Neural cell (in vitro differentiated cells): ENCODE results near the gene USE1.

Source experiments
- EP300 ChIP-seq: fragments of 450-650 bp; conservative IDR thresholded peaks from 2 replicates; pipeline ENCODE4 v1.6.1; 2014; ENCODE audit warnings: antibody characterized with exemption, mild to moderate bottlenecking, moderate library complexity; ENCODE audit not compliant: poor library complexity, severe bottlenecking
- EZH2 ChIP-seq: fragments of 200-600, 300-800 bp; shearing (Covaris generic), sonication (generic); IDR thresholded peaks from 2 replicates; pipeline ENCODE4 v1.6.1; 2014; ENCODE audit warnings: antibody characterized with exemption, low read length, borderline replicate concordance, mild to moderate bottlenecking; ENCODE audit not compliant: insufficient read depth, poor library complexity, severe bottlenecking
- POLR2AphosphoS5 ChIP-seq: IDR thresholded peaks from 2 replicates; pipeline ENCODE4 v1.6.1; 2012
- RAD21 ChIP-seq: fragments of 450-650 bp; conservative IDR thresholded peaks from 2 replicates; pipeline ENCODE4 v1.6.1; 2014; ENCODE audit warnings: antibody characterized with exemption, mild to moderate bottlenecking, moderate library complexity
- SMC3 ChIP-seq: fragments of 450-650 bp; conservative IDR thresholded peaks from 2 replicates; pipeline ENCODE4 v1.6.1; 2014; ENCODE audit warnings: antibody characterized with exemption, mild to moderate bottlenecking, moderate library complexity; ENCODE audit not compliant: poor library complexity
- TAF1 ChIP-seq: IDR thresholded peaks from 2 replicates; pipeline ENCODE4 v1.6.1; 2012; ENCODE audit warnings: low read depth
- TF ChIP-seq, protein P1 (sequence below): fragments of 450-650 bp; IDR thresholded peaks from 2 replicates; pipeline ENCODE4 v1.5.1; 2014; ENCODE audit warnings: antibody characterized with exemption, mild to moderate bottlenecking, moderate library complexity; ENCODE audit not compliant: poor library complexity, severe bottlenecking
- TF ChIP-seq, protein P2 (sequence below): IDR thresholded peaks from 2 replicates; pipeline ENCODE4 v1.6.1; 2012; ENCODE audit warnings: borderline replicate concordance

DNA sequence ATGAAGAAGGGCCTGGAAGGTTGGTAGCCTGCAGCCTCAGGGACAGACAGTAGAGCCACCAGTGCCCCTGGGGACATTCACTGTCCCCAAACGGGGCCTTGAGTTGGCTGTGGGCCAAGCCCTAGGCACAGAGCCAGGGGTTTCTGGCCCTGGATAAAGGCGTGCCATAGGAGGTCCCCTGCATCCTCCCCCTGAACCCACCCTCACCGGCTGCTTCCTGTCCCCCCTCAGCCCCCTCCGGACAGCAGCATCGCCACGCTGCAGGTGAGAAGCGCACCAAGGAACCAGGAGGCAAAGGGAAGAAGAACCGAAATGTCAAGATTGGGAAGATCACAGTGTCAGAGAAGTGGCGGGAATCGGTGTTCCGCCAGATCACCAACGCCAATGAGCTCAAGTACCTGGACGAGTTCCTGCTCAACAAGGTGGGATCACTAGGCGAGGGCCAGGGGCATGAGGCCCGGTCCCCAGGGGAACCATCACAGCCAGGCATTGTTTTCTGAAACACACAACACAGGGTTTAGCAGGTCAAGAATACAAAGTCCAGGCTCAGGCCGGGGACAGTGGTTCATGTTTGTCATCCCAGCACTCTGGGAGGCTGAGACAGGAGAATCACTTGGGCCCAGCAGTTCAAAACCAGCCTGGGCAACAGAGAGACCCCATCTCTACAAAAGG is 14.6 kb upstream of the USE1 start:
- TF ChIP-seq TAF1 (no peak), SMC3 (no peak), POLR2AphosphoS5 (no peak), EZH2 (no peak), EP300 (no peak), RAD21 (no peak)
- TF ChIP-seq, protein P1, sequence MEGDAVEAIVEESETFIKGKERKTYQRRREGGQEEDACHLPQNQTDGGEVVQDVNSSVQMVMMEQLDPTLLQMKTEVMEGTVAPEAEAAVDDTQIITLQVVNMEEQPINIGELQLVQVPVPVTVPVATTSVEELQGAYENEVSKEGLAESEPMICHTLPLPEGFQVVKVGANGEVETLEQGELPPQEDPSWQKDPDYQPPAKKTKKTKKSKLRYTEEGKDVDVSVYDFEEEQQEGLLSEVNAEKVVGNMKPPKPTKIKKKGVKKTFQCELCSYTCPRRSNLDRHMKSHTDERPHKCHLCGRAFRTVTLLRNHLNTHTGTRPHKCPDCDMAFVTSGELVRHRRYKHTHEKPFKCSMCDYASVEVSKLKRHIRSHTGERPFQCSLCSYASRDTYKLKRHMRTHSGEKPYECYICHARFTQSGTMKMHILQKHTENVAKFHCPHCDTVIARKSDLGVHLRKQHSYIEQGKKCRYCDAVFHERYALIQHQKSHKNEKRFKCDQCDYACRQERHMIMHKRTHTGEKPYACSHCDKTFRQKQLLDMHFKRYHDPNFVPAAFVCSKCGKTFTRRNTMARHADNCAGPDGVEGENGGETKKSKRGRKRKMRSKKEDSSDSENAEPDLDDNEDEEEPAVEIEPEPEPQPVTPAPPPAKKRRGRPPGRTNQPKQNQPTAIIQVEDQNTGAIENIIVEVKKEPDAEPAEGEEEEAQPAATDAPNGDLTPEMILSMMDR, result no peak
- TF ChIP-seq, protein P2, sequence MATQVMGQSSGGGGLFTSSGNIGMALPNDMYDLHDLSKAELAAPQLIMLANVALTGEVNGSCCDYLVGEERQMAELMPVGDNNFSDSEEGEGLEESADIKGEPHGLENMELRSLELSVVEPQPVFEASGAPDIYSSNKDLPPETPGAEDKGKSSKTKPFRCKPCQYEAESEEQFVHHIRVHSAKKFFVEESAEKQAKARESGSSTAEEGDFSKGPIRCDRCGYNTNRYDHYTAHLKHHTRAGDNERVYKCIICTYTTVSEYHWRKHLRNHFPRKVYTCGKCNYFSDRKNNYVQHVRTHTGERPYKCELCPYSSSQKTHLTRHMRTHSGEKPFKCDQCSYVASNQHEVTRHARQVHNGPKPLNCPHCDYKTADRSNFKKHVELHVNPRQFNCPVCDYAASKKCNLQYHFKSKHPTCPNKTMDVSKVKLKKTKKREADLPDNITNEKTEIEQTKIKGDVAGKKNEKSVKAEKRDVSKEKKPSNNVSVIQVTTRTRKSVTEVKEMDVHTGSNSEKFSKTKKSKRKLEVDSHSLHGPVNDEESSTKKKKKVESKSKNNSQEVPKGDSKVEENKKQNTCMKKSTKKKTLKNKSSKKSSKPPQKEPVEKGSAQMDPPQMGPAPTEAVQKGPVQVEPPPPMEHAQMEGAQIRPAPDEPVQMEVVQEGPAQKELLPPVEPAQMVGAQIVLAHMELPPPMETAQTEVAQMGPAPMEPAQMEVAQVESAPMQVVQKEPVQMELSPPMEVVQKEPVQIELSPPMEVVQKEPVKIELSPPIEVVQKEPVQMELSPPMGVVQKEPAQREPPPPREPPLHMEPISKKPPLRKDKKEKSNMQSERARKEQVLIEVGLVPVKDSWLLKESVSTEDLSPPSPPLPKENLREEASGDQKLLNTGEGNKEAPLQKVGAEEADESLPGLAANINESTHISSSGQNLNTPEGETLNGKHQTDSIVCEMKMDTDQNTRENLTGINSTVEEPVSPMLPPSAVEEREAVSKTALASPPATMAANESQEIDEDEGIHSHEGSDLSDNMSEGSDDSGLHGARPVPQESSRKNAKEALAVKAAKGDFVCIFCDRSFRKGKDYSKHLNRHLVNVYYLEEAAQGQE, result no peak
